Esophagus squamous epithelium (tissue), 5 donors: ENCODE results near the gene COL18A1. TPM values are rescaled to one million over a fixed set of nuclear protein-coding genes. Genes with fewer than 3 reads are reported as not detected.

ENCODE experiments used
- DNase-seq: peaks from one replicate; lab custom pipeline; 2025; lab: John Stamatoyannopoulos, UW
- H3K27ac ChIP-seq, 4 donors: fragments of 200-600 bp; sonication (generic); one replicate each; pipeline ENCODE4 v1.5.1; 2016 to 2019; ENCODE audit warnings: mild to moderate bottlenecking in 1 of 4
- H3K27me3 ChIP-seq, 4 donors: fragments of 200-600 bp; sonication (generic); 1 replicate in 3 of 4; 2 replicates in 1 of 4; pipeline versions ENCODE4 v1.5.1 to v1.6.0; 2017 to 2021; ENCODE audit warnings: antibody characterized with exemption in 1 of 4
- H3K36me3 ChIP-seq, 3 donors: fragments of 200-600 bp; sonication (generic); one replicate each; pipeline ENCODE4 v1.5.1; 2016 to 2019
- H3K4me1 ChIP-seq, 3 donors: fragments of 200-600 bp; sonication (generic); one replicate each; pipeline ENCODE4 v1.5.1; 2017 to 2019
- H3K4me3 ChIP-seq, 4 donors: fragments of 200-600 bp; sonication (generic); 1 replicate in 3 of 4; 2 replicates in 1 of 4; pipeline ENCODE4 v1.5.1; 2016 to 2019; ENCODE audit warnings: mild to moderate bottlenecking in 2 of 4, moderate library complexity in 1 of 4
- H3K9me3 ChIP-seq, 3 donors: fragments of 200-600 bp; sonication (generic); one replicate each; pipeline ENCODE4 v1.5.1; 2016 to 2019
- CTCF ChIP-seq, 6 experiments: fragments of 450-650 bp in 4 of 6; fragments of 200-600 bp in 2 of 6; sonication (generic) in 2 of 6; IDR thresholded peaks; one replicate each; pipeline ENCODE4 v1.5.1; 2016 to 2019; ENCODE audit warnings: antibody characterized with exemption in 6 of 6, mild to moderate bottlenecking in 4 of 6, moderate library complexity in 4 of 6
- POLR2A ChIP-seq, 4 donors: fragments of 450-650 bp; IDR thresholded peaks; one replicate each; pipeline ENCODE4 v1.6.1; 2017; ENCODE audit warnings: antibody characterized with exemption in 4 of 4, mild to moderate bottlenecking in 4 of 4, moderate library complexity in 3 of 4
- WGBS, 2 donors: methylation state at CpG; one replicate each; pipeline ENCODE4 v1.1.5; 2018; 5-methylcytosine and 5-hydroxymethylcytosine counted together
- intact Hi-C: fragments of 100-400 bp; cut with DNase I; formaldehyde crosslinking; loops from one replicate; pipeline ENCODE4 v1.15.0; 2022
- total RNA-seq, 4 donors: library from RNA; depleted of rRNA; stranded (reverse); fragments of >200 nt; gene quantifications; one replicate each; pipeline ENCODE4 v1.1.0, GENCODE V29; 2016
- donor health status: DM: yes; HTN: yes; CAD: no.

Gene COL18A1
- total RNA-seq, 4 donors from 2014 or later: 38.9 to 69.0 (median 52.5) TPM

DNA sequence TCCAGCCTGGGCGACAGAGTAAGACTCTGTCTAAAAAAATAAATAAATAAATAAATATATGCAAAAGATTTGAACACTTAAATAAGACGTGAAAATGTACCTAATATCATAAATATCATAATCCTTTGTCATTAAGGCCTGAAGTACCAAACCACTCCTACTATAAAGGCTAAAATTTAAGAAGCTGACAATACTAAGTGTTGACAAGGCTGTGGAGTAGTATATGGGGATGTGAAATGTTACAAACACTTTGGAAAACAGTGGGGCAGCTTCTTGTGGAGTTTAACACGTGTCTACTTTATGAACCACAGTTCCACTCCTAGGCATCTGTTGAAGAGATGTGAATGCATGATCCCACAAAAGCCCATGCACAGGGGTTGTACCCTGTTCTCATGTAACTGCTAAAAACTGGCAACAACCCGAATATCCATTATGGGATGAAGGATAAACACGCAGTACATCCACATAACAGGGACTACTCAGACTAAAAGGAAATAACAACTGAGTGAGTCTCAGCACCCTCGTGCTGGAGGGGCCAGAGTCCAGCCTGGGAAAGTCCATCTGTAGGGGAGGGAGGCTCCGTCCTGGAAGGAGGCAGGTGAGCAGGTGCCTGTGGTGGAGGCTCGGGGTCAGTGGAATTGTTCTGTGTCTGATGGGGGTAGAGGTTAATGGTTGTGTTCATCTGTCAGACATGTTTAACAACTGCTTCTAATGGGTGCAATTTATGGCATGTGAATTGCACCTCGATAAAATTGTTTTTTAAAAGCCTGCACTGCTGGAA, 143.9 kb downstream of the COL18A1 start:
- H3K27ac ChIP-seq: no peak overlapping the region
- no peaks in the 10 kb centered on the region for H3K9me3 ChIP-seq

DNA sequence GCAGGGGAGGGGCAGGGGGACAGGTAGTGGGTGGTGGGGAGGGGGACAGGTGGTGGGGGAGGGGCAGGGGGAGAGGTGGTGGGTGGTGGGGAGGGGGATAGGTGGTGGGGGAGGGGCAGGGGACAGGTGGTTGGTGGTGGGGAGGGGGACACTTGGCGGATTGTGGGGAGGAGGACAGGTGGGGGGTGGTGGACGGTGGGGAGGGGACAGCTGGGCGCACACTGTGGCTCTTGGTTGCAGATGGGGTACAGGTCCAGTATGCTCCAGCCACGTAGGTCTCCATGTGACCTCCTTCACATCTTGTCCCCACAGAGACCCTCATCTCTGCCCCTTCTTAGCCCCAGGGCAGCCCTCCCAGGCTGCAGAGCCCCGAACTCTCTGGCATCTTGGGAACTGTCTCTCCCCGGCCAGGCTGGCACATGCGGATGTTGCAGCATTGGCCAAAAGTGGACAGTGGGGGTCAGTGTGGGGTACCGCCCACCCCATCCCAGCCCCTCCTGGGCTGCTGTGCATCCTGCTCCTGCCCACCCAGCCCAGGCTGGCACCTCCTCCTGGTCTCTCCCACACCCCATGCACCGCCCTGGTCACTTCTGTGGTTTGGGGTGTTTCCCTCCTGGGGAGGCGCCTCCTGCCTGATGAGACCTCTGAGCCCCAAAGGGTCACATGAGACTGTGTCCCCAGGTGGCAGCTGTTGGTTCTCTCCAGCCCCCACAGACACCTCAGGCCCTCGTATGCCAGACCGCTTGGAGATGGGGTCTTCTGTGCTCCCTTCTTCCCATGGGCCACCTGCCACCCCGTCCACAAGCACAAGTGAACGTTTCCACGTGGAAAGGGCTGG, 144.9 kb downstream of the COL18A1 start:
- intact Hi-C loops: no loop called here
- Histone ChIP-seq H3K9me3 (no peaks in the 10 kb centered on the region), H3K27ac (peak overlapping the region in 2 of 4 donors; percentile 42 to 72), H3K4me3 (no peak overlapping the region), H3K4me1 (peaks cover 0 to 34% (median 8%) of the 10 kb centered on the region in 3 donors), H3K36me3 (no peaks in the 10 kb centered on the region), H3K27me3 (peaks cover 0 to 13% (median 0%) of the 10 kb centered on the region in 4 donors)
- 58 to 67% methylated on average over 7 to 13 of the region's 15 CpGs for WGBS, 2 donors
- no peak for DNase-seq
- TF ChIP-seq CTCF (IDR thresholded peaks at IDR 0.05): no peak
- no peak for TF ChIP-seq POLR2A (IDR thresholded peaks at IDR 0.05)

More for the DNA sequence above, 143.9 kb downstream of the COL18A1 start:
- intact Hi-C loops: no loop called here
- Histone ChIP-seq H3K4me3 (no peak overlapping the region), H3K27me3 (peaks cover 0 to 13% (median 0%) of the 10 kb centered on the region in 4 donors), H3K4me1 (peaks cover 1 to 27% (median 8%) of the 10 kb centered on the region in 3 donors), H3K36me3 (no peaks in the 10 kb centered on the region)
- WGBS, 2 donors: 76 to 79% methylated on average over 9 of the region's 9 CpGs
- DNase-seq: no peak
- TF ChIP-seq POLR2A (IDR thresholded peaks at IDR 0.05) (no peak), CTCF (IDR thresholded peaks at IDR 0.05) (no peak)

DNA sequence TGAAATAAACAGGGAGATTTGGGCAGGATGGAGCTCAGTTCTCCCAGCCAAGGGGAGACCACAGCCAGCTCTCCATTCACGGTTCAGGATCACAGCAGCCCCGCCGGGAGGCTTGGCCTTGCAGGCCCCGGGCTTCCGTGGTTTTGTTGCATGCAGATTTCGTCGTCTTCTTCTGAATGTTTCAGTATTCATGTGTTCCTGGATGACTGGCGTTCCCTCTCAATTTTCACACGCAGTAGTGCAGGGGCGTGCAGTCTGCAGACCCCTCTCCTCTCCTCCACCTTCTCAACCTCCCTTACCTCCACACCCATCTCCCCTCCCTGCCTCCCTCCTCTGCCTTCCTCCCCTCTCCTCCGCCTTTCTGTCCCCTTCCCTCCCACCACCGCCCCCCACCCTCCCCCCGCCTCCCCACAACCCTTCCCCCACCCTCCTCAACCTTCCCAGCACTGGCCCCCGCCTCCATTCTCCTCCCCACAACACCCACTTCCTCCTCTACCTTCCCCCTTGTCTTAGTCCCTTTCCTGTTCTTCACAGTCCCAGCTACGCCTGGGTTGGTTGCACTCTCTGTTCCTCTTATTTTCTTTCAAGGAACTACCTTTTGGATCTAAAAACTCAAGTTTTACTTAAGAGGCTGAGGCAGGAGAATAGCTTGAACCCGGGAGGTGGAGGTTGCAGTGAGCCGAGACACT, 145.7 kb downstream of the COL18A1 start:
- intact Hi-C loops: no loop called here
- no peak overlapping the region for H3K4me3 ChIP-seq
- H3K27me3 ChIP-seq: peaks cover 0 to 17% (median 0%) of the 10 kb centered on the region in 4 donors
- peaks cover 4 to 38% (median 9%) of the 10 kb centered on the region in 3 donors for H3K4me1 ChIP-seq
- TF ChIP-seq POLR2A (IDR thresholded peaks at IDR 0.05) (no peak), CTCF (IDR thresholded peaks at IDR 0.05) (no peak)
- WGBS, 2 donors: 36% methylated on average over 14 of the region's 17 CpGs
- no peak for DNase-seq
- no peaks in the 10 kb centered on the region for H3K36me3 ChIP-seq
- H3K27ac ChIP-seq: peak overlapping the region; percentile 45 to 72 (median 50)
- no peaks in the 10 kb centered on the region for H3K9me3 ChIP-seq

DNA sequence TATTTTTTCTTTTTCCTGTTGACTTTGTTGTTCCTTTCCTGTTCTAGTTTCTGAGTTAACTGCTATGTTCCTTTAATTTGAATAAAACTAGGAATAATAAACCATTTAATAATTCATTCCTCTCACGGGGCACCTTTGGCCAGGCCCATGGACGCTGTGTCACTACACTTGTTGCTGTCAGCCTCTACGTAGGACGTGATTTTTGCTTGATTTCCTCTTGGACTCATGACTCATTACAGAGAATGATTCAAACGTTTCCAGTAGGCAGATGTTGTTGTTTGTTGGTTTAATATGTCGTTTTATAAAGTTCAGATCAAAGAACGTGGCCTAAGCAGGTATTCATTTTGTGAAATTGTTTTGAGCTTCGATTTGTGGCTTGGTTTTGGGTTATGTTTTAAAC, 146.4 kb downstream of the COL18A1 start:
- peaks cover 0 to 24% (median 0%) of the 10 kb centered on the region in 4 donors for H3K27me3 ChIP-seq
- no peaks in the 10 kb centered on the region for H3K9me3 ChIP-seq
- intact Hi-C loops: no loop called here
- DNase-seq: no peak
- H3K36me3 ChIP-seq: no peaks in the 10 kb centered on the region
- H3K27ac ChIP-seq: peak overlapping the region; percentile 45 to 72 (median 50)
- no peak overlapping the region for H3K4me3 ChIP-seq
- peaks cover 6 to 44% (median 15%) of the 10 kb centered on the region in 3 donors for H3K4me1 ChIP-seq
- TF ChIP-seq POLR2A (IDR thresholded peaks at IDR 0.05): no peak
- TF ChIP-seq CTCF (IDR thresholded peaks at IDR 0.05): no peak
- WGBS, 2 donors: 19 to 33% methylated on average over 8 of the region's 8 CpGs
